ENCODE data around the gene LMAN1.

DNA sequence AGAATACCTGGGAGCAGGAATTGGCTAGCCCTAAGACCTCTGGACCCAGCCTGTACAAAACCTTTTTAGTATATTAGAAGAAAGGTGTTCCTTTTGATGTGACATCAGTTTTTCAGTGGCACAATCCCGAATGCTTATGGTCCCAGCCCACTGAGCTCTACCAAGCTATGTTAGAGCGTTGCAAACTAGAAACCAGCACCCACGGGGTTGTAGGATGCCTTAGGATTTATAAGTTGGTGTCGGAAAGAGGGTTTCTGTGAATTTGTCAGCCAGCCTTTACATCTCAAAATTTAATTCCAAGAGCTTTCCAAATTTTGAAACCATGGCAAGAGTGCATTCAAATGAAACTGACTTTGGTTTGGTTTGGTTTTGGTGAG lies 499 bp upstream of the LMAN1 start:
- TF ChIP-seq, protein P1, sequence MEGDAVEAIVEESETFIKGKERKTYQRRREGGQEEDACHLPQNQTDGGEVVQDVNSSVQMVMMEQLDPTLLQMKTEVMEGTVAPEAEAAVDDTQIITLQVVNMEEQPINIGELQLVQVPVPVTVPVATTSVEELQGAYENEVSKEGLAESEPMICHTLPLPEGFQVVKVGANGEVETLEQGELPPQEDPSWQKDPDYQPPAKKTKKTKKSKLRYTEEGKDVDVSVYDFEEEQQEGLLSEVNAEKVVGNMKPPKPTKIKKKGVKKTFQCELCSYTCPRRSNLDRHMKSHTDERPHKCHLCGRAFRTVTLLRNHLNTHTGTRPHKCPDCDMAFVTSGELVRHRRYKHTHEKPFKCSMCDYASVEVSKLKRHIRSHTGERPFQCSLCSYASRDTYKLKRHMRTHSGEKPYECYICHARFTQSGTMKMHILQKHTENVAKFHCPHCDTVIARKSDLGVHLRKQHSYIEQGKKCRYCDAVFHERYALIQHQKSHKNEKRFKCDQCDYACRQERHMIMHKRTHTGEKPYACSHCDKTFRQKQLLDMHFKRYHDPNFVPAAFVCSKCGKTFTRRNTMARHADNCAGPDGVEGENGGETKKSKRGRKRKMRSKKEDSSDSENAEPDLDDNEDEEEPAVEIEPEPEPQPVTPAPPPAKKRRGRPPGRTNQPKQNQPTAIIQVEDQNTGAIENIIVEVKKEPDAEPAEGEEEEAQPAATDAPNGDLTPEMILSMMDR (IDR thresholded peaks at IDR 0.05; ENCODE audit: extremely low read depth in 1 of 2, insufficient read depth in 1 of 2, low read depth in 1 of 2, low read length in 2 of 2) = no peak
- TF ChIP-seq POLR2A (IDR thresholded peaks at IDR 0.05; ENCODE audit: low read depth, low read length) (no peak), POLR2AphosphoS5 (IDR thresholded peaks at IDR 0.05; ENCODE audit: insufficient read depth, low read depth, low read length) (no peak)

All from endothelial cell of umbilical vein (primary cell).